ENCODE data around the gene MYL12B. TPM values are rescaled to one million over a fixed set of nuclear protein-coding genes. Genes with fewer than 3 reads are reported as not detected.

MYL12B gene
- total RNA-seq, 1 donor from 2014 or later, result 298 TPM

GRCh38 chr18:3235846-3236245 is 26.1 kb upstream of the MYL12B start:
- DNase-seq (ENCODE audit: low spot score), result no peak
- H3K27me3 Mint-ChIP-seq (ENCODE audit: unreplicated experiment), result peaks cover 2% of the 10 kb centered on the region
- TF ChIP-seq, protein P1, sequence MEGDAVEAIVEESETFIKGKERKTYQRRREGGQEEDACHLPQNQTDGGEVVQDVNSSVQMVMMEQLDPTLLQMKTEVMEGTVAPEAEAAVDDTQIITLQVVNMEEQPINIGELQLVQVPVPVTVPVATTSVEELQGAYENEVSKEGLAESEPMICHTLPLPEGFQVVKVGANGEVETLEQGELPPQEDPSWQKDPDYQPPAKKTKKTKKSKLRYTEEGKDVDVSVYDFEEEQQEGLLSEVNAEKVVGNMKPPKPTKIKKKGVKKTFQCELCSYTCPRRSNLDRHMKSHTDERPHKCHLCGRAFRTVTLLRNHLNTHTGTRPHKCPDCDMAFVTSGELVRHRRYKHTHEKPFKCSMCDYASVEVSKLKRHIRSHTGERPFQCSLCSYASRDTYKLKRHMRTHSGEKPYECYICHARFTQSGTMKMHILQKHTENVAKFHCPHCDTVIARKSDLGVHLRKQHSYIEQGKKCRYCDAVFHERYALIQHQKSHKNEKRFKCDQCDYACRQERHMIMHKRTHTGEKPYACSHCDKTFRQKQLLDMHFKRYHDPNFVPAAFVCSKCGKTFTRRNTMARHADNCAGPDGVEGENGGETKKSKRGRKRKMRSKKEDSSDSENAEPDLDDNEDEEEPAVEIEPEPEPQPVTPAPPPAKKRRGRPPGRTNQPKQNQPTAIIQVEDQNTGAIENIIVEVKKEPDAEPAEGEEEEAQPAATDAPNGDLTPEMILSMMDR (IDR thresholded peaks at IDR 0.05; ENCODE audit: unreplicated experiment), result no peak
- H3K36me3 Mint-ChIP-seq (ENCODE audit: low read depth, unreplicated experiment), result peaks cover 5% of the 10 kb centered on the region
- peaks cover 5% of the 10 kb centered on the region for H3K9me3 Mint-ChIP-seq (ENCODE audit: unreplicated experiment)
- no peaks in the 10 kb centered on the region for H3K4me1 Mint-ChIP-seq (ENCODE audit: unreplicated experiment)
- no peak overlapping the region for H3K4me3 Mint-ChIP-seq (ENCODE audit: unreplicated experiment)
- no peak overlapping the region for H3K27ac Mint-ChIP-seq (ENCODE audit: unreplicated experiment)

- Mint-ChIP-seq H3K9me3 (ENCODE audit: unreplicated experiment) (peaks cover 6% of the 10 kb centered on the region), H3K36me3 (ENCODE audit: low read depth, unreplicated experiment) (peaks cover 6% of the 10 kb centered on the region), H3K4me3 (ENCODE audit: unreplicated experiment) (no peak overlapping the region), H3K27ac (ENCODE audit: unreplicated experiment) (no peak overlapping the region), H3K27me3 (ENCODE audit: unreplicated experiment) (peaks cover 2% of the 10 kb centered on the region), H3K4me1 (ENCODE audit: unreplicated experiment) (no peaks in the 10 kb centered on the region)
- TF ChIP-seq, protein P1 (IDR thresholded peaks at IDR 0.05; ENCODE audit: unreplicated experiment), result no peak
- no peak for DNase-seq (ENCODE audit: low spot score)
Measured at GRCh38 chr18:3236470-3236869, 25.5 kb upstream of the MYL12B start.

DNA sequence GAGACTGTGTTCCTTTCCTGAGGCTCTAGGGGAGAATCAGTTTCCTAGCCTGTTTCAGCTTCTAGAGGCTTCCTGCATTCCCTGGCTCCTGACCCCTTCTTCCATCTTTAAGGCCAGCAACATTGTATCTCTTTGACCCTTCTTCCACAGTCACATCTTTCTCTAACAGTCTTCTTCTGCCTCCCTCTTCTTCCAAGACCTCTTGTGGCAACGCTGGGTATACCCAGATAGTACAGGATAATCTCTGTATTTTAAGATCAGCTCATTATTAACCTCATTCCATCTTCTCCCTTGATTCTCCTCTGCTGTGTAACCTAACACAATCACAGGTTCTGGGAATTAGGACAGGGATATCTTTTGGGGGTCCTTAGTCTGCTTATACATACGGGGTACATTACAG is 23.2 kb upstream of the MYL12B start:
- Mint-ChIP-seq H3K4me1 (ENCODE audit: unreplicated experiment) (no peaks in the 10 kb centered on the region), H3K36me3 (ENCODE audit: low read depth, unreplicated experiment) (peaks cover 6% of the 10 kb centered on the region), H3K27me3 (ENCODE audit: unreplicated experiment) (peaks cover 2% of the 10 kb centered on the region), H3K27ac (ENCODE audit: unreplicated experiment) (no peak overlapping the region), H3K4me3 (ENCODE audit: unreplicated experiment) (no peak overlapping the region), H3K9me3 (ENCODE audit: unreplicated experiment) (peaks cover 6% of the 10 kb centered on the region)
- TF ChIP-seq, protein P1 (IDR thresholded peaks at IDR 0.05; ENCODE audit: unreplicated experiment), result no peak
- DNase-seq (ENCODE audit: low spot score), result no peak

DNA sequence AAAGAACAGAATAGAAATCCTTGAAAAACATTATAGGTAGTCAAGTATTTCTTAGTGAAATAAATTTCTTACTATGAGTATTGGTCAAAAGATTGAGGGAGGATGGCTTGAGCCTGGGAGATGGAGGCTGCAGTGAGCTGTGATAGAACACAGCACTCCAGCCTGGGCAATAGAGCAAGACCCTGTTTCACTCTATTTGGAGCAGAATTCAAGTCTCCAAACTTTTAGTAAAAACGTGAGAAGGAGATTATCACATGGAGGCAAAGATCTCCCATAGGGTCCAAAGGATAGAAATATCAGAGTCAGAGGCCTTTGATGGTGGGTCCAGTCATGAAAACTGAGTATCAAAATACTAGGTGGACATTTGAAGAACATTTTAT is 16.8 kb upstream of the MYL12B start:
- TF ChIP-seq, protein P1 (IDR thresholded peaks at IDR 0.05; ENCODE audit: unreplicated experiment), result no peak
- Mint-ChIP-seq H3K4me1 (ENCODE audit: unreplicated experiment) (peaks cover 18% of the 10 kb centered on the region), H3K4me3 (ENCODE audit: unreplicated experiment) (peak overlapping the region; percentile 98), H3K27ac (ENCODE audit: unreplicated experiment) (no peak overlapping the region), H3K9me3 (ENCODE audit: unreplicated experiment) (peaks cover 6% of the 10 kb centered on the region), H3K27me3 (ENCODE audit: unreplicated experiment) (peaks cover 15% of the 10 kb centered on the region), H3K36me3 (ENCODE audit: low read depth, unreplicated experiment) (peaks cover 15% of the 10 kb centered on the region)
- DNase-seq (ENCODE audit: low spot score), result no peak

- TF ChIP-seq, protein P1 (IDR thresholded peaks at IDR 0.05; ENCODE audit: unreplicated experiment), result peak; percentile 69
- peak overlapping the region; percentile 98 for H3K4me3 Mint-ChIP-seq (ENCODE audit: unreplicated experiment)
Measured at GRCh38 chr18:3245853-3246634, 15.9 kb upstream of the MYL12B start.

More at GRCh38 chr18:3245853-3246634, 15.9 kb upstream of the MYL12B start:
- peak; percentile 80 for DNase-seq (ENCODE audit: low spot score)
- Mint-ChIP-seq H3K9me3 (ENCODE audit: unreplicated experiment) (no peaks in the 10 kb centered on the region), H3K27me3 (ENCODE audit: unreplicated experiment) (peaks cover 15% of the 10 kb centered on the region), H3K27ac (ENCODE audit: unreplicated experiment) (peak overlapping the region; percentile 99), H3K36me3 (ENCODE audit: low read depth, unreplicated experiment) (peaks cover 9% of the 10 kb centered on the region), H3K4me1 (ENCODE audit: unreplicated experiment) (peaks cover 24% of the 10 kb centered on the region)

Data from endothelial cell (in vitro differentiated cells).